NCI-H1436 treated with DMSO at 0.1 percent for 48 hours (cell line): ENCODE measurements around the gene WRAP73.

Source experiments
- DNase-seq: peaks from one replicate; lab custom pipeline; 2025; lab: John Stamatoyannopoulos, UW

Gene WRAP73

DNA sequence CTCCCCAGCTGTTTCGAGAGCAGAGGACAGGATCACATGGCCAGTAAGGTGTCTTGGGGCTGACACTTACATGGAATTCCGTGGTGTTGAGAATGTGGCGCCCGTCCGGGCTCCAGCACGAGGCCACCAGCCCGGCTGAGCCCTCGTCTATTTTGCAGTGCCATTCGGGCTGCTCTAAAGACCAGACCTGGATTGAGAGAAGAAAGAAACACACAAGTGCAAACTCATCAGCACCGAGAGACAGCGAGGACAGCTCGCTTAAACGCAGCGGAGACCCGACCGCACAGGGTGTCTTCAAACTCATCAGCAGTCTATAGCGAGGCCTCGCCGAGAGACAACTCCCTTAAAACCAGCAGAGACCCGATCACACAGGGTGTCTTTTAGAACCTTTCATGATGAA is 3.3 kb downstream of the WRAP73 start:
- DNase-seq = no peak

GRCh38 chr1:3645666-3646355 is 4.1 kb downstream of the WRAP73 start:
- no peak for DNase-seq

GRCh38 chr1:3645247-3645646 is 4.7 kb downstream of the WRAP73 start:
- DNase-seq = no peak

DNA sequence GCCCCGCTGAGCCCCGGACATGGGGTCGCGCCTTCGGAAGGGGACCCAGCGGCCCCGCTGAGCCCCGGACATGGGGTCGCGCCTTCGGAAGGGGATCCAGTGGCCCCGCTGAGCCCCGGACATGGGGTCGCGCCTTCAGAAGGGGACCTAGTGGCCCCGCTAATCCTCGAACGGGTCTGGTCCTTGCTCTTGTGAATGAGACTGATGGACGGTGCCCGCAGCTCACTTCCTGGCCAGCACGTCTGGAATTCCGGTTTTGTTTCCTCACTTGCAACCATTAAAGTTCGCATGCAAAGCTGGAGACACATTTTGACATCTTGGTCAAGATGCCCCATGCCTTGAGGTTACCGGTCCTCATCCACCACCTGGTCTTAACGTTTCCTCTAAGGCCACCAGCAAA is 5.6 kb downstream of the WRAP73 start:
- DNase-seq = no peak

- DNase-seq = no peak
Measured at GRCh38 chr1:3642919-3643675, 6.8 kb downstream of the WRAP73 start.

DNA sequence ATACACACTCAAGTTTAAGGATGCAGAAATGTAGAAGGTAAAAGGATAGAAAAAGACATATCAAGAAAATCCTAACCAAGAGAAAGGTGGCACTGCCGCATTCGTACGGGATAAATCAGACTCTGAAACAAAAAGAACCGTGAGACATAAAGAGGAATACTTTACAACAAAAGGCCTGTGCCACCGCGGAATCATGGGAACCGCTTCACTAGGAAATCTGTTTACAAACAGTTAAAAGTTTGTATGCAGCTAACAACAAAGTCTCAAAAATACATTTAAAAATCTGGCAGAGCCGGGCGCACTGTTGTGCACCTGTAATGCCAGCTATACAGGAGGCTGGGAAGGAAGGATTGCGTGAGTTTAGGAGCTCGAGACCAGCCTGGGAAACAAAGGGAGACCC is 8.1 kb downstream of the WRAP73 start:
- no peak for DNase-seq

- no peak for DNase-seq
Measured at GRCh38 chr1:3641046-3641760, 8.7 kb downstream of the WRAP73 start.

GRCh38 chr1:3640121-3640837 is 9.6 kb downstream of the WRAP73 start:
- DNase-seq = no peak

GRCh38 chr1:3639397-3639911 is 10.4 kb downstream of the WRAP73 start:
- no peak for DNase-seq

GRCh38 chr1:3638676-3639075 is 11.2 kb downstream of the WRAP73 start:
- DNase-seq = no peak

- DNase-seq = no peak
Measured at GRCh38 chr1:3638027-3638426, 11.9 kb downstream of the WRAP73 start.

GRCh38 chr1:3636531-3636930 is 13.4 kb downstream of the WRAP73 start:
- DNase-seq = no peak

DNA sequence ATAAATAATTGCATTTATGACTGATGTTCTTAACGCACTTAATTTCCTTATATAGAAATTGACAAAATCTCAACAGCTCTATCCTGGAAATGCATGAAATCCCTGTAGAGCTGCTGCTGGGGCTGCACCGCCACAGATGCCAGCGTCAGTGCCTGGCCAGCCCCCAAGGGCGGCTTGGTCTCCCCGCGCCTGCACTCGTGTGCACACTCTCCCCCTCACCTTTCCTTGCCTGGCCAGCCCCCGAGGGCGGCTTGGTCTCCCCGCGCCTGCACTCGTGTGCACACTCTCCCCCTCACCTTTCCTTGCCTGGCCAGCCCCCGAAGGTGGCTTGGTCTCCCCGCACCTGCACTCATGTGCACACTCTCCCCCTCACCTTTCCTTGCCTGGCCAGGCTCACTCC is 13.8 kb downstream of the WRAP73 start:
- DNase-seq = no peak

DNA sequence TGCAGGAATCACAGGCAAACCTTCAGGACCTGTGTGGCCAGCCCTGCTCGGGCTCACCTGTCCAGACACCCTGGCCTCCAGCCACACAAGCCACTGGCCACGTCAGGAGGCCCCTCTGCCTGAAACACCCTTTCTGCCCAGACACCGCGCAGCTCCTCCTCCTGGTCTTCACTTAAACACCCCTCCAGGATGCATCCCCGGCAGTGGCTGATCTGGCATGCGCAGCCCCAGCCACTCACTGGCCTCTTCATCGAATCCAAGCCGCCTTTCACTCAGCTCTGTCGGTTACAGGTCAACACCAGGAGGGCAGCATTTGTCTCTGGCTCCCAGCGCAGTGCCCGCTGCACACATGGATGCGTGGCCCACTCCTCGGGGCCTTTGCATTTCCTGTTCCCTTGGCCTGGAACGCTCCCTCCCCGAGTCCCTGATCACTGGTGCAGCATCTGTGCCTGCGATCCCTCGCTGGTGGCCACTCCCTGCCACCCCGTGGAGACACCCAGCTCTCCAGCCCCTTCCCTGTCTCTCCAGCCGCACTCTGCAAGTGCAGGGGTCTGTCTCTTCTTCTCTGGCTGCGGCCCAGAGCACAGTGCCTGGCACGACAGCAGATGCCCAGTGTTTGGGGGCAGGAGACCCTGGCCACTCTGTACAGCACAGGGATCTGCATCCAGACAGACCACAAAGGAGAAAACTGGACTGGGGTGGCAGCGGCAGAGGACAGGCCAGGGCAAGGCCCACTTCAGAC is 15.7 kb downstream of the WRAP73 start:
- DNase-seq = no peak

DNA sequence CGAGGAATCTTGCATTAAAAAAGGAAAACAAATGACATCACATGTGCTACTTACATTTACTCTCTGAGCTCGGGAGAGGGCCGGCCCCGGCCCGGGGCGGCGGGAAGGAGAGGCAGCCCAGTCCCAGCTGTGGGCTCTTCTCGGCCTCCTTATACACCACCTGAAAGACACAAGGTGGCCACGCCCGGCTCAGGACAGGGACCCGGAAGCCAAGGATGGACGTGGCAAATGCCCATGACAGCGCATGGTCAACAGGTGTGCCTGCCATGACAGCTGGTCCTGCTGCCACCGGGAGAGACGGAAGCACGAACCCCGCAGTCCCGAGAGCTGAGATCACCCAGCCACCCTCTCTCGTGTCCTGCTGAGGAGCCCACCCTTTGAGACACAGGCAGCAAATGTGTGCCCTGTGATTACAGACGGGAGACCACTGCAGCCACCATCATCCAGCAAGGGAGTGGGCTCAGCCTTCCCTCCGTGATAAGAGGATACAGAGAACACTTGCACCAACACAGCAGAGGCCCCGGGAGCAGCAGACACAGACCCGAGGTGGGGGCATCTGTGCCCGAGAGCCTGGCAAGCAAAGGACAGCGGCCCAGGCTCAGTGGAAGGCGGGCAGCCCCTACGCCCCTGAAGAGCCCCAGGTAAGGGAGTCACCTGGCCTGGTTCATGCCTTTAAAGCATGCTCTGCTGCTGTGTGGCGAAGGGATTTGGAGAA is 16.4 kb downstream of the WRAP73 start:
- no peak for DNase-seq

DNA sequence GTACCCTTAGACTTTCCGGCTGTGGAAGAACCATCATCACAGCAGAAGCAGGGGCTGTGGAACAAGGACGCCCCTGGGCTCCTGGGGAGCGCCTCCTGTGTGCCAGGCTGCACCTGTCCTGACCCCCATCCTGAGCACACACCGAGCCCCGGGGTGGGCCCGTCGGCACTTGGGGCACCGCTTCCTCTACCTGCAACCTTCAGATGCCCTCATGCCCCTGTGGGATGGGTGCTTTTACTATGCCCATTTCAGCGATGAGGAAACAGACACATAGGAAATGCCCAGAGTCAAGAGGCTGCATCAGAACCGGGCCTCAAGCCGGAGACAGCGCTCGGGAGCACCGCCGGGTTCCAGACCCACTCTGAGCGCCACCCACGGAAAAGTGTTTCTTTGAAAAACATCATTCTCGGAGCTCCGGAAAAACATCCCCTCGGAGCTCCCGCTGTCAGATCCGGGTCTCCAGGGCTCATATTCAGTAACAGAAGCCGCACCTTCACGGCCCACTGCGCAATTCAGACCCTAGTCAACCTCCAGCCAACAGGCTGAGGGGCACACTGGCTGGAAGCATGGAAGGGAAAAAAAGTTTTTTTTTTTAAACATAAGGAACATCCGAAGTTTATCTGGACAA is 17.1 kb downstream of the WRAP73 start:
- DNase-seq = no peak

GRCh38 chr1:3632298-3632697 is 17.6 kb downstream of the WRAP73 start:
- no peak for DNase-seq

- no peak for DNase-seq
Measured at GRCh38 chr1:3631320-3632260, 18.3 kb downstream of the WRAP73 start.

DNA sequence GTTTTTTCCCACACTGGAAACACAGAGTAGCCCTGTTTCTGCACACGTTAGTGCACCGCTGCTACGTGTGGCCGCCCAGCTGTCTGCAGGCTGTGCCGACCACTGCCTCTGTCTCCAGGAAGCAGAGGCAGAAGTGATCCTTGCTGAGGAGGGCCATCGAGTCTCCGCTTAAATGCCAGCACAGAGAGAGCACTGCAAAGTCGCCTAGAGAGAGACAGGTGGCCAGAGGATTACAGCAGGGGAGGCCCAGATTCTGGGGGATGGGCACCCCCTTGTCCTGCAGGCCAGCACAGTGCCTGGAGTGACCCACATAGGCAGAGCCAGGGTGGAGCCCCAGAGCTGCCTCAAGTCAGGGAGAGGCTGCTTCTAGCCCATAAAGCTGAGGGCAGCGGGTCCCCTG is 19.0 kb downstream of the WRAP73 start:
- DNase-seq = no peak
